ENCODE measurements around the gene KCNQ1. TPM values are rescaled to one million over a fixed set of nuclear protein-coding genes. Genes with fewer than 3 reads are reported as not detected.

KCNQ1 gene
- total and polyA plus RNA-seq, 7 donors, result 0.48 to 3.1 (median 1.1) TPM

DNA sequence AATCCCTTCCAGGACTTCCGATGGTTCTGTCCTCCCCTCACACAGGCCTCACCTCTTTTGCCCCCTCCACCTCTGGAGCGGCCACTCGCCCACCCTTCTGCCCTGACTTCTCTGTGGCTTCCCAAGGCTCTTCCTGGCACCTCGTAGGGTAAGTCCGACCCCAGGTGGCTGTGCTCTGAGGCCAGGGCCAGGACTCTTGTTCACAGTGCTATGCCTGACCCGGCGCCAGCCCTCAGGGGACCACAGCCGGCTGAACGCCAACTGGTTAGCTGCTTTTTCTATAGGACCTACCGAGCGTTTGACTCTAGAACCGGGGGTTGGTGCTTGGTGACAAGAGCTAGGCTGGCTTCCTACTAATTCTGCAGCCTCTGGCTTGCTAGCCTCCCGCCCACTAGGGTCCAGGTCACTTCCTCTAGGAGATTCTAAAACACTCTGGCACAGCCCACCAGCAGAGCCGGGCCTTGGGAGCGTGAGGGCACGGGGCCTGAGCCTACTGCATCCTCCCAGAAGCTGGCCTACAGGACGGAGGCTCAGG lies 283.4 kb downstream of the KCNQ1 start:
- WGBS, 3 donors, result 85 to 93% (median 87%) methylated on average over 17 of the region's 17 CpGs
- intact Hi-C loops (cut with DNase I), result no loop called here

DNA sequence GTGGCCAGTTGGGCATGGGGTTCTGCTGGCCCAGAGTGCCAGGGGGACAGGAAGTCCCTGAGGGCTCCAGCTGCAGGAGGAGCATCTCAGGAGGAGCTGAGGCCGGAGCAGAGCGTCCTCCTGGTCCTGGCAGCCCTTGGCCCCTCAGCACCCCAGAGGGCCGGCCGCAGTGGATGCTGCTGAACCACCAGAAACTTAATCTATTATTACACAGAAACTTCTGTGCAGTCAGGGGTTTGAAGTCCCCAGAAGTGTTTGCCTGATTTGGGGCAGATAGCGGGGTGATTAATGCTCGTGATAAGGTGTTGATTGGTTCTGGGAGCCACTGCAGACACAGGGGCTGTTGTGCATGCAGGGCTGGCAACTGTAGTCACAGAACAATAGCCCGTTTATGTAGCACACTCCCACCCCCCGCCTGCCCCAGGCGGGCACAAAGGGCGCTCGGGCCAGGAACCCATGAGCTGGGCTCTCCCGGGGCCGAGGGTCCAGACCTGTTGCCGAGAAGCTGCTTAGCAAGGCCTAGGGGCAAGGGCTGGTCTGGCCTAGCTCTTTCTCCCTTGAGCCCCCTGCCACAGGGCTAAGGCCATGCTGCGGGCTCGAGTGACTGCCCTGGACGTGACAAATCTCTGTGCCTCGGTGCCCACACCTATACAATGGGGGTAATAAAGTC lies 284.0 kb downstream of the KCNQ1 start:
- Histone ChIP-seq H3K27me3 (ENCODE audit: insufficient read depth in 3 of 3, low read length in 2 of 3) (no peaks in the 10 kb centered on the region), H3K4me1 (peaks cover 15% of the 10 kb centered on the region), H3K4me3 (no peak overlapping the region), H3K27ac (no peak overlapping the region), H3K36me3 (ENCODE audit: insufficient read depth in 1 of 2, low read depth in 1 of 2) (no peaks in the 10 kb centered on the region), H3K9me3 (no peaks in the 10 kb centered on the region)
- TF ChIP-seq, protein P1, sequence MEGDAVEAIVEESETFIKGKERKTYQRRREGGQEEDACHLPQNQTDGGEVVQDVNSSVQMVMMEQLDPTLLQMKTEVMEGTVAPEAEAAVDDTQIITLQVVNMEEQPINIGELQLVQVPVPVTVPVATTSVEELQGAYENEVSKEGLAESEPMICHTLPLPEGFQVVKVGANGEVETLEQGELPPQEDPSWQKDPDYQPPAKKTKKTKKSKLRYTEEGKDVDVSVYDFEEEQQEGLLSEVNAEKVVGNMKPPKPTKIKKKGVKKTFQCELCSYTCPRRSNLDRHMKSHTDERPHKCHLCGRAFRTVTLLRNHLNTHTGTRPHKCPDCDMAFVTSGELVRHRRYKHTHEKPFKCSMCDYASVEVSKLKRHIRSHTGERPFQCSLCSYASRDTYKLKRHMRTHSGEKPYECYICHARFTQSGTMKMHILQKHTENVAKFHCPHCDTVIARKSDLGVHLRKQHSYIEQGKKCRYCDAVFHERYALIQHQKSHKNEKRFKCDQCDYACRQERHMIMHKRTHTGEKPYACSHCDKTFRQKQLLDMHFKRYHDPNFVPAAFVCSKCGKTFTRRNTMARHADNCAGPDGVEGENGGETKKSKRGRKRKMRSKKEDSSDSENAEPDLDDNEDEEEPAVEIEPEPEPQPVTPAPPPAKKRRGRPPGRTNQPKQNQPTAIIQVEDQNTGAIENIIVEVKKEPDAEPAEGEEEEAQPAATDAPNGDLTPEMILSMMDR (IDR thresholded peaks at IDR 0.05), result no peak
- no peak for ATAC-seq
- 87 to 91% (median 90%) methylated on average over 18 of the region's 18 CpGs for WGBS, 3 donors
- DNase-seq, result no peak
- intact Hi-C loops (cut with DNase I), result no loop called here

More for the DNA sequence above, 283.4 kb downstream of the KCNQ1 start:
- Histone ChIP-seq H3K36me3 (ENCODE audit: insufficient read depth in 1 of 2, low read depth in 1 of 2) (no peaks in the 10 kb centered on the region), H3K9me3 (no peaks in the 10 kb centered on the region), H3K4me1 (peaks cover 15% of the 10 kb centered on the region), H3K4me3 (no peak overlapping the region), H3K27ac (no peak overlapping the region), H3K27me3 (ENCODE audit: insufficient read depth in 3 of 3, low read length in 2 of 3) (no peaks in the 10 kb centered on the region)
- DNase-seq, result no peak
- no peak for ATAC-seq
- TF ChIP-seq, protein P1 (IDR thresholded peaks at IDR 0.05), result no peak

GRCh38 chr11:2729841-2730240 lies 285.0 kb downstream of the KCNQ1 start:
- 94% methylated on average over 9 of the region's 9 CpGs for WGBS, 3 donors
- peaks cover 7% of the 10 kb centered on the region for H3K4me1 ChIP-seq
- H3K36me3 ChIP-seq (ENCODE audit: insufficient read depth in 1 of 2, low read depth in 1 of 2), result no peaks in the 10 kb centered on the region

DNA sequence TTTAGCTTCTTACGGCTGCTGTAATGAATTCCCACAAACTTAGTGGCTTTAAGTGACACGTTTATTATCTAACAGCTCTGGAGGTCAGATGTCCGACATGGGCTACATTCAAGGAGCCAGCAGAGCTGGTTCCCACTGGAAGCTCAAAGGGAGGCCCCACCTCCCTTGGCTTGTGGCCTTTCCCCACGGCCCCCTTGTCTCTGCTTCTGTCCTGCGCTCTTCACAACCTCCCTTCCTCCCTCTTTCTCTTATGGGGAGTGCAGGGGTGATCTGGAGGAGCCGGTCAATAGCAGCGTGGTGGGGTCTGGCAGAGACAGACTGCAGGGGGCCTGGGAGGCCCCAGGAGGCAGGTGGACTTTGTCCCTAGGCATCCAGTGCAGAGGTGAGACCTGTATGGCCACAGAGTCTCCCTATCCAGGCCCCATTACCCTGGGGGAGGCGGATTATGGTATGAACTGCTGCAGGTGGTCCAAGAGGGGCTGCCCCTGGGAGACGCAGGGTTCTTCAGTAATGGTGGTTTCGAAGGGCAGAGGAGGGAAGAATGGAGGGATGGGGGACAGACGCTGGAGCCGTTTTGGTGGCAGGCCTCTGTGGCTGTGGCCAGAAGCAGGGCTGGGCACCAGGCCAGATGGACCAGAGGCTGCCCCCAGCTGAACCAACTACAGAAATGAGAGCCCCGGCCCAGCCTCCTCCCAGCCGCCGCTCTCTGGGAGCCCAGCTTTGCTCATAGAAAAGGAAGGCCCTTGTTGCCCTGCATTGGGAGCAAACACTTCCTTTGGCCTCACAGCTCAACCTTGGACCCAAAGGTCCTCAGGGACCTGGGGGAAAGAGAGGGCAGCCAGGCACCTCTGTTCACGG lies 285.7 kb downstream of the KCNQ1 start:
- WGBS, 3 donors, result 72 to 82% (median 80%) methylated on average over 16 of the region's 16 CpGs
- Histone ChIP-seq H3K27me3 (ENCODE audit: insufficient read depth in 3 of 3, low read length in 2 of 3) (no peaks in the 10 kb centered on the region), H3K4me1 (peaks cover 3% of the 10 kb centered on the region), H3K36me3 (ENCODE audit: insufficient read depth in 1 of 2, low read depth in 1 of 2) (no peaks in the 10 kb centered on the region), H3K9me3 (no peaks in the 10 kb centered on the region), H3K27ac (no peak overlapping the region), H3K4me3 (no peak overlapping the region)
- TF ChIP-seq, protein P1 (IDR thresholded peaks at IDR 0.05), result no peak
- DNase-seq (no peak), ATAC-seq (no peak)
- intact Hi-C loops (cut with DNase I), result no loop called here

More at GRCh38 chr11:2729841-2730240, 285.0 kb downstream of the KCNQ1 start:
- Histone ChIP-seq H3K4me3 (no peak overlapping the region), H3K9me3 (no peaks in the 10 kb centered on the region), H3K27me3 (ENCODE audit: insufficient read depth in 3 of 3, low read length in 2 of 3) (no peaks in the 10 kb centered on the region), H3K27ac (no peak overlapping the region)
- TF ChIP-seq, protein P1 (IDR thresholded peaks at IDR 0.05), result no peak
- no peak for ATAC-seq
- intact Hi-C loops (cut with DNase I), result no loop called here
- no peak for DNase-seq

All from psoas muscle (tissue), 8 donors.